Stimulated activated CD8-positive, alpha-beta memory T cell treated with anti-CD3 and anti-CD28 coated beads, Interleukin-15, amount 100 ng/mL, for 48 hours (primary cell): ENCODE measurements around the gene SET.
"Not testable (repeated sequence)": the region's sequence is repeated elsewhere in the genome, so short reads cannot be mapped to it uniquely, and the experiment has no call there.

ENCODE experiments used
- DNase-seq, 2 donors: peaks; one replicate each; pipeline ENCODE4 v3.0.0-alpha.2; 2020; ENCODE audit warnings: low read depth in 2 of 2

SET gene

GRCh38 chr9:128688501-128689292 lies at the start of gene SET:
TSS of gene SET (plus strand) at chr9:128689222. CDS start at chr9:128689583, 361 bp downstream.
- peak; percentile 94 to 96 for DNase-seq

- DNase-seq: no peak
Measured at GRCh38 chr9:128640603-128641002, 48.4 kb upstream of the SET start.

GRCh38 chr9:128642675-128643245 lies 46.3 kb upstream of the SET start:
- no peak for DNase-seq

- no peak for DNase-seq
Measured at GRCh38 chr9:128643519-128644300, 45.3 kb upstream of the SET start.

- peak; percentile 27 to 51 for DNase-seq
Measured at GRCh38 chr9:128648206-128648605, 40.8 kb upstream of the SET start.

GRCh38 chr9:128651798-128652197 lies 37.2 kb upstream of the SET start:
- no peak for DNase-seq

GRCh38 chr9:128653908-128654307 lies 35.1 kb upstream of the SET start:
- DNase-seq: no peak

- no peak for DNase-seq
Measured at GRCh38 chr9:128654481-128654880, 34.5 kb upstream of the SET start.

- DNase-seq: peak; percentile 92 to 95
Measured at GRCh38 chr9:128656416-128657343, 32.3 kb upstream of the SET start, which contains the start of gene DYNC2I2. TSS of gene DYNC2I2 (minus strand) at chr9:128656847. CDS start at chr9:128656726, 121 bp downstream.

- DNase-seq: no peak
Measured at GRCh38 chr9:128657344-128657704, 31.7 kb upstream of the SET start.

- DNase-seq: no peak
Measured at GRCh38 chr9:128657796-128658195, 31.2 kb upstream of the SET start.

- DNase-seq: not testable (repeated sequence)
Measured at GRCh38 chr9:128666481-128666941, 22.5 kb upstream of the SET start.

- no peak for DNase-seq
Measured at GRCh38 chr9:128669786-128670185, 19.2 kb upstream of the SET start.

GRCh38 chr9:128675382-128675781 lies 13.6 kb upstream of the SET start:
- DNase-seq: no peak

- no peak for DNase-seq
Measured at GRCh38 chr9:128677794-128678193, 11.2 kb upstream of the SET start.

GRCh38 chr9:128683340-128684064 lies 5.5 kb upstream of the SET start:
- peak in 1 of 2 donors; percentile 31 for DNase-seq

GRCh38 chr9:128684065-128684324 lies 5.0 kb upstream of the SET start:
- DNase-seq: no peak

GRCh38 chr9:128684325-128685199 lies 4.5 kb upstream of the SET start:
- peak; percentile 71 to 73 for DNase-seq

GRCh38 chr9:128685636-128686489 lies 3.2 kb upstream of the SET start:
- no peak for DNase-seq
